K562 (cell line): Measurements from ENCODE around the gene ADARB2. TPM values are rescaled to one million over a fixed set of nuclear protein-coding genes. Genes with fewer than 3 reads are reported as not detected.

Experiments
- ATAC-seq: fragments of 200-7000 bp; cut with Tn5 transposase; 3 replicates; pipeline ENCODE4 v1.9.1; 2020; ENCODE audit warnings: moderate library complexity
- BruUV-seq: library from RNA; stranded (reverse); fragments of 400-500 nt; replicated peaks from 2 replicates; lab custom pipeline; 2021; lab: Mats Ljungman, UMichigan
- CTCF ChIA-PET: fragments of 300-600 bp; formaldehyde crosslinking; extraction: SDS; loops from one replicate; lab custom pipeline; 2021; ENCODE audit warnings: low intra/inter-chr PET ratio; lab: Yijun Ruan, JAX
- POLR2A ChIA-PET: fragments of 300-600, 350-650 bp; sonication (Branson Sonifier 250); formaldehyde crosslinking; extraction: SDS; loops from one replicate; lab custom pipeline; 2021; ENCODE audit warnings: antibody characterized with exemption, inconsistent platforms; lab: Yijun Ruan, JAX
- DNase-seq, 4 experiments: peaks; one replicate each; pipeline versions ENCODE4 v3.0.0 to v3.0.0-alpha.2; 2011 to 2018; ENCODE audit warnings: low spot score in 3 of 4, mixed read lengths in 3 of 4; ENCODE audit errors: extremely low read depth in 1 of 4
- FAIRE-seq: peaks from 2 replicates; lab custom pipeline; 2011; peaks lifted over from hg19 to GRCh38; lab: Jason Lieb, UNC
- H2AFZ ChIP-seq: 2 replicates; pipeline ENCODE4 v1.6.0; 2011; ENCODE audit warnings: low read depth, low read length, control low read depth, inconsistent platforms
- H3K27ac ChIP-seq: fragments of 200-600 bp; 3 replicates; pipeline ENCODE4 v1.8.0; 2011; ENCODE audit warnings: low read depth, mild to moderate bottlenecking, control low read depth, inconsistent platforms, low read length, moderate library complexity, mixed read lengths; ENCODE audit errors: extremely low read depth
- H3K27me3 ChIP-seq, 2 experiments: fragments of 300-600 bp in 1 of 2; 2 replicates in 1 of 2; 3 replicates in 1 of 2; pipeline versions ENCODE4 v1.6.0 to v1.8.0; 2011; ENCODE audit warnings: inconsistent platforms in 2 of 2, low read length in 2 of 2, mild to moderate bottlenecking in 1 of 2, mixed read lengths in 1 of 2, moderate library complexity in 1 of 2; ENCODE audit not compliant: control insufficient read depth in 2 of 2, insufficient read depth in 2 of 2
- H3K36me3 ChIP-seq: fragments of 300-600 bp; 3 replicates; pipeline ENCODE4 v1.8.0; 2011; ENCODE audit warnings: mild to moderate bottlenecking, low read length, inconsistent platforms; ENCODE audit not compliant: control insufficient read depth, insufficient read depth
- H3K4me1 ChIP-seq, 2 experiments: fragments of 200-600 bp in 1 of 2; replicated peaks in 1 of 2; 2 replicates in 1 of 2; 3 replicates in 1 of 2; pipeline versions ENCODE4 v1.5.1 to v1.8.0; 2011; ENCODE audit warnings: inconsistent platforms in 2 of 2, low read length in 2 of 2, mild to moderate bottlenecking in 1 of 2, mixed read lengths in 1 of 2, moderate library complexity in 1 of 2; ENCODE audit not compliant: control insufficient read depth in 2 of 2, insufficient read depth in 2 of 2
- H3K4me2 ChIP-seq: 2 replicates; pipeline ENCODE4 v1.6.1; 2011; ENCODE audit warnings: low read length, control low read depth, inconsistent platforms, mixed read lengths; ENCODE audit not compliant: insufficient read depth
- H3K4me3 ChIP-seq: fragments of 200-600 bp; sonication (generic), shearing (Covaris generic); 2 replicates; pipeline ENCODE4 v1.5.1; 2016; ENCODE audit warnings: control low read depth, inconsistent platforms
- H3K79me2 ChIP-seq: fragments of 200-600 bp; 3 replicates; pipeline ENCODE4 v1.8.0; 2011; ENCODE audit warnings: low read length, inconsistent platforms; ENCODE audit not compliant: control insufficient read depth, insufficient read depth
- H3K9ac ChIP-seq, 2 experiments: 2 replicates each; pipeline versions ENCODE4 v1.6.0 to v1.6.1; 2011; ENCODE audit warnings: low read depth in 2 of 2, low read length in 2 of 2, control low read depth in 1 of 2, inconsistent platforms in 1 of 2, mild to moderate bottlenecking in 1 of 2, mixed read lengths in 1 of 2; ENCODE audit not compliant: insufficient read depth in 1 of 2
- H3K9me1 ChIP-seq: one replicate; pipeline ENCODE4 v1.6.0; 2011; ENCODE audit warnings: inconsistent platforms, mild to moderate bottlenecking, low read length, moderate library complexity; ENCODE audit not compliant: control insufficient read depth, insufficient read depth
- H3K9me3 ChIP-seq: replicated peaks from 2 replicates; pipeline ENCODE4 v1.5.1; 2011; ENCODE audit warnings: low read depth, low read length, inconsistent platforms; ENCODE audit not compliant: control insufficient read depth, insufficient read depth
- H4K20me1 ChIP-seq: replicated peaks from 2 replicates; pipeline ENCODE4 v1.6.1; 2011; ENCODE audit warnings: low read length, inconsistent platforms, mixed read lengths; ENCODE audit not compliant: control insufficient read depth, insufficient read depth
- FOXJ2 ChIP-seq: fragments of 200-800 bp; sonication (Bioruptor generic); IDR thresholded peaks from 2 replicates; pipeline ENCODE4 v1.6.1; 2016; ENCODE audit warnings: missing genetic modification characterization, missing compliant biosample characterization
- KDM2B ChIP-seq: fragments of 250-450 bp; sonication (Bioruptor Pico); IDR thresholded peaks from 2 replicates; pipeline ENCODE4 v1.8.0; 2021; ENCODE audit warnings: mild to moderate bottlenecking, moderate library complexity
- PPARD ChIP-seq: fragments of 250-450 bp; sonication (Bioruptor Pico); IDR thresholded peaks from 2 replicates; pipeline ENCODE4 v1.8.0; 2022; ENCODE audit warnings: inconsistent platforms, mild to moderate bottlenecking, moderate library complexity
- SMAD1 ChIP-seq: fragments of 150-350 bp; IDR thresholded peaks from 2 replicates; pipeline ENCODE4 v1.6.1; 2014; ENCODE audit warnings: low read length, low read depth; ENCODE audit not compliant: partially characterized antibody
- ZBTB33 ChIP-seq: sonication (generic); formaldehyde crosslinking; IDR thresholded peaks from 2 replicates; pipeline ENCODE4 v1.8.1; 2023; ENCODE audit warnings: mild to moderate bottlenecking, missing genetic modification reagents
- ZNF133 ChIP-seq: fragments of 250-450 bp; sonication (Bioruptor Pico); IDR thresholded peaks from 2 replicates; pipeline ENCODE4 v1.4.0; 2020; ENCODE audit warnings: mild to moderate bottlenecking
- WGBS: fragments of 100-300 bp; shearing (Covaris generic); methylation state at CpG from one replicate; pipeline ENCODE4 v1.1.6; 2016; ENCODE audit warnings: low coverage, mixed read lengths; ENCODE audit not compliant: insufficient coverage; ENCODE audit errors: missing lambda C conversion rate; 5-methylcytosine and 5-hydroxymethylcytosine counted together
- in situ Hi-C: fragments of 300-500 bp; cut with MboI; formaldehyde crosslinking; loops from 4 replicates; pipeline ENCODE4 v1.15.0; 2018; ENCODE audit warnings: inconsistent platforms, mixed read lengths
- intact Hi-C: fragments of 100-400 bp; cut with micrococcal nuclease; formaldehyde crosslinking; loops from 2 replicates; pipeline ENCODE4 v1.14.2; 2022
- polyA plus RNA-seq, 8 experiments: library from polyadenylated mRNA; depleted of rRNA in 4 of 8; stranded (reverse) in 5 of 8; unstranded in 3 of 8; fragments of >200 nt; fragmentation: Nextera tagmentation in 2 of 8; fragmentation: Illumina TruSeq in 1 of 8; extraction: Ambion mirVana in 2 of 8; extraction: Trizol in 1 of 8; gene quantifications; 2 replicates each; pipeline versions ENCODE4 v1.2.1 to v1.2.3, GENCODE V29; 2011 to 2014; ENCODE audit warnings: inconsistent platforms in 1 of 8, missing spikeins in 1 of 8
- total RNA-seq, 7 experiments: library from RNA; depleted of rRNA in 6 of 7; stranded (reverse); fragments of >200 nt in 6 of 7; fragmentation: Illumina TruSeq in 2 of 7; extraction: Trizol in 2 of 7; gene quantifications; 2 replicates each; pipeline versions ENCODE4 v1.2.1 to v1.2.3, GENCODE V29; 2011 to 2021; ENCODE audit warnings: low replicate concordance in 1 of 7

ADARB2 gene
- total and polyA plus RNA-seq, 9 of the 15 experiments (the other 6 are each of a cell fraction or from before 2014, with no cell fraction given) = not detected

- DNase-seq = no peak
Observed at GRCh38 chr10:1257274-1257673, 480.1 kb downstream of the ADARB2 start.

More at GRCh38 chr10:1257274-1257673, 480.1 kb downstream of the ADARB2 start:
- Histone ChIP-seq H3K27ac (no peak overlapping the region), H3K79me2 (no peaks in the 10 kb centered on the region), H2AFZ (no peak overlapping the region)
- 0% methylated on average over 6 of the region's 7 CpGs for WGBS
- no peak for TF ChIP-seq PPARD (CRISPR knock-in tag)
- TF ChIP-seq FOXJ2 = no peak
- TF ChIP-seq ZBTB33 = no peak
- no peak for TF ChIP-seq SMAD1
- no peak for TF ChIP-seq KDM2B (CRISPR knock-in tag)
- no peak for TF ChIP-seq ZNF133 (CRISPR knock-in tag)
- TF ChIP-seq, all 486 proteins: peak for 0
- no peaks in the 10 kb centered on the region for H3K9me3 ChIP-seq
- no peaks in the 10 kb centered on the region for H3K4me1 ChIP-seq
- no peaks in the 10 kb centered on the region for H4K20me1 ChIP-seq
- BruUV-seq = no TSS peak
- intact Hi-C loops = no loop called here
- no peak overlapping the region for H3K4me3 ChIP-seq
- in situ Hi-C loops = no loop called here
- ATAC-seq (no peak), FAIRE-seq (no peak)
- peaks cover 2 to 14% of the 10 kb centered on the region in 2 experiments; a peak in 4 of 5 replicates for H3K27me3 ChIP-seq
- H3K36me3 ChIP-seq = no peaks in the 10 kb centered on the region
- no peak overlapping the region for H3K9ac ChIP-seq
- H3K4me2 ChIP-seq = no peak overlapping the region
- ChIA-PET CTCF (no interaction called here), POLR2A (interaction anchor here (1.4 kb wide), 1 partner anchor 13 kb away, joined by 5 read pairs; no protein-coding TSS in a partner anchor)
- no peaks in the 10 kb centered on the region for H3K9me1 ChIP-seq
